NCI-H1694 (cell line): ENCODE data around the gene STUM.

Experiments
- DNase-seq: peaks from one replicate; lab custom pipeline; 2025; lab: John Stamatoyannopoulos, UW

Gene STUM

GRCh38 chr1:226640321-226641136, 92.0 kb downstream of the STUM start:
- DNase-seq, result peak; percentile 58

- DNase-seq, result no peak
Observed at GRCh38 chr1:226641671-226642231, 93.2 kb downstream of the STUM start.

GRCh38 chr1:226642421-226642820, 93.9 kb downstream of the STUM start:
- no peak for DNase-seq

- DNase-seq, result no peak
Observed at GRCh38 chr1:226643177-226643576, 94.6 kb downstream of the STUM start.

GRCh38 chr1:226643611-226644540, 95.3 kb downstream of the STUM start:
- DNase-seq, result no peak

- no peak for DNase-seq
Observed at GRCh38 chr1:226644541-226645176, 96.1 kb downstream of the STUM start.

- no peak for DNase-seq
Observed at GRCh38 chr1:226645279-226645976, 96.9 kb downstream of the STUM start.

GRCh38 chr1:226646026-226646869, 97.7 kb downstream of the STUM start:
- DNase-seq, result no peak

- no peak for DNase-seq
Observed at GRCh38 chr1:226646870-226647449, 98.4 kb downstream of the STUM start.

- no peak for DNase-seq
Observed at GRCh38 chr1:226647719-226648118, 99.2 kb downstream of the STUM start.

GRCh38 chr1:226648421-226648820, 99.9 kb downstream of the STUM start:
- no peak for DNase-seq

- DNase-seq, result no peak
Observed at GRCh38 chr1:226649244-226649643, 100.7 kb downstream of the STUM start.

- DNase-seq, result peak; percentile 60
Observed at GRCh38 chr1:226649780-226650179, 101.2 kb downstream of the STUM start.

- DNase-seq, result no peak
Observed at GRCh38 chr1:226650236-226650841, 101.8 kb downstream of the STUM start.

- DNase-seq, result no peak
Observed at GRCh38 chr1:226651041-226651731, 102.6 kb downstream of the STUM start.

GRCh38 chr1:226651732-226652105, 103.2 kb downstream of the STUM start:
- DNase-seq, result no peak

- DNase-seq, result no peak
Observed at GRCh38 chr1:226652613-226653012, 104.0 kb downstream of the STUM start.

GRCh38 chr1:226653311-226653921, 104.9 kb downstream of the STUM start:
- no peak for DNase-seq
